ENCODE data around the gene NCKAP5. TPM values are rescaled to one million over a fixed set of nuclear protein-coding genes. Genes with fewer than 3 reads are reported as not detected.
A peak's percentile ranks its signal among the peaks of the same experiment; 100 is the strongest.

The NCKAP5 gene
- total RNA-seq, 5 donors from 2014 or later (not counting 1 experiment from before 2014, with no cell fraction given) = 0.06 TPM; not detected in 4

- CTCF ChIA-PET = no interaction called here
- H3K27ac Mint-ChIP-seq = no peak overlapping the region
- Histone ChIP-seq H3K36me3 (ENCODE audit: control insufficient read depth in 2 of 2, extremely low read depth in 1 of 2, insufficient read depth in 1 of 2, low read length in 1 of 2) (no peaks in the 10 kb centered on the region), H3K27me3 (replicated peaks in 1 of 2; ENCODE audit: control insufficient read depth in 2 of 2, extremely low read depth in 1 of 2, insufficient read depth in 2 of 2, low read length in 1 of 2) (peaks cover 6 to 33% of the 10 kb centered on the region in 2 experiments), H3K4me1 (ENCODE audit: control insufficient read depth in 1 of 2, extremely low read depth in 1 of 2, insufficient read depth in 2 of 2, low read length in 2 of 2) (no peaks in the 10 kb centered on the region), H3K27ac (ENCODE audit: low read length) (no peak overlapping the region), H3K4me3 (ENCODE audit: control insufficient read depth in 1 of 2, extremely low read depth in 1 of 2, low read length in 1 of 2) (no peak overlapping the region), H3K9me3 (no peaks in the 10 kb centered on the region)
- 14% methylated on average over 22 of the region's 23 CpGs for WGBS (ENCODE audit: insufficient coverage)
- H3K36me3 Mint-ChIP-seq = no peaks in the 10 kb centered on the region
- no peak for ATAC-seq (replicated peaks in 1 of 4)
- peaks cover 0 to 1% (median 0%) of the 10 kb centered on the region in 3 donors for H3K4me1 Mint-ChIP-seq
- H3K9me3 Mint-ChIP-seq = peaks cover 0 to 2% (median 0%) of the 10 kb centered on the region in 3 donors
- H3K27me3 Mint-ChIP-seq = peaks cover 25 to 28% of the 10 kb centered on the region in 2 donors
- POLR2A ChIA-PET = no interaction called here
- no peak overlapping the region for H3K4me3 Mint-ChIP-seq
- DNase-seq = no peak
These were observed 897.0 kb downstream of the NCKAP5 start for GRCh38 chr2:132671151-132671835.

GRCh38 chr2:132670496-132671150 lies 897.6 kb downstream of the NCKAP5 start:
- WGBS (ENCODE audit: insufficient coverage) = 6% methylated on average over 36 of the region's 44 CpGs
- Histone ChIP-seq H3K27ac (ENCODE audit: low read length) (no peak overlapping the region), H3K9me3 (no peaks in the 10 kb centered on the region), H3K4me3 (ENCODE audit: control insufficient read depth in 1 of 2, extremely low read depth in 1 of 2, low read length in 1 of 2) (no peak overlapping the region), H3K36me3 (ENCODE audit: control insufficient read depth in 2 of 2, extremely low read depth in 1 of 2, insufficient read depth in 1 of 2, low read length in 1 of 2) (no peaks in the 10 kb centered on the region), H3K4me1 (ENCODE audit: control insufficient read depth in 1 of 2, extremely low read depth in 1 of 2, insufficient read depth in 2 of 2, low read length in 2 of 2) (no peaks in the 10 kb centered on the region), H3K27me3 (replicated peaks in 1 of 2; ENCODE audit: control insufficient read depth in 2 of 2, extremely low read depth in 1 of 2, insufficient read depth in 2 of 2, low read length in 1 of 2) (peaks cover 6 to 33% of the 10 kb centered on the region in 2 experiments)
- DNase-seq = no peak
- peak in 1 of 4 experiments; percentile 24 for ATAC-seq (replicated peaks in 1 of 4)
- no peaks in the 10 kb centered on the region for H3K36me3 Mint-ChIP-seq
- POLR2A ChIA-PET = no interaction called here
- CTCF ChIA-PET = no interaction called here
- no peaks in the 10 kb centered on the region for H3K9me3 Mint-ChIP-seq
- peaks cover 25 to 28% of the 10 kb centered on the region in 2 donors for H3K27me3 Mint-ChIP-seq
- peaks cover 0 to 1% (median 0%) of the 10 kb centered on the region in 3 donors for H3K4me1 Mint-ChIP-seq
- no peak overlapping the region for H3K4me3 Mint-ChIP-seq
- no peak overlapping the region for H3K27ac Mint-ChIP-seq

GRCh38 chr2:132669908-132670495 lies 898.3 kb downstream of the NCKAP5 start, which contains the start of gene LYPD1:
LYPD1 (minus strand) TSS chr2:132670205; CDS start chr2:132669932, 273 bp downstream.
- H3K9me3 Mint-ChIP-seq = no peaks in the 10 kb centered on the region
- H3K27me3 ChIP-seq (replicated peaks in 1 of 2; ENCODE audit: control insufficient read depth in 2 of 2, extremely low read depth in 1 of 2, insufficient read depth in 2 of 2, low read length in 1 of 2) = peaks cover 6 to 33% of the 10 kb centered on the region in 2 experiments
- peaks cover 25 to 28% of the 10 kb centered on the region in 2 donors for H3K27me3 Mint-ChIP-seq
- no peaks in the 10 kb centered on the region for H3K4me1 ChIP-seq (ENCODE audit: control insufficient read depth in 1 of 2, extremely low read depth in 1 of 2, insufficient read depth in 2 of 2, low read length in 2 of 2)
- H3K36me3 ChIP-seq (ENCODE audit: control insufficient read depth in 2 of 2, extremely low read depth in 1 of 2, insufficient read depth in 1 of 2, low read length in 1 of 2) = no peaks in the 10 kb centered on the region
- H3K4me3 ChIP-seq (ENCODE audit: control insufficient read depth in 1 of 2, extremely low read depth in 1 of 2, low read length in 1 of 2) = no peak within 1 kb of the TSS
- no peak for DNase-seq
- peaks cover 0 to 1% (median 0%) of the 10 kb centered on the region in 3 donors for H3K4me1 Mint-ChIP-seq
- no peak within 1 kb of the TSS for H3K27ac ChIP-seq (ENCODE audit: low read length)
- WGBS (ENCODE audit: insufficient coverage) = 5% methylated on average over 34 of the region's 59 CpGs
- no peak within 1 kb of the TSS for H3K4me3 Mint-ChIP-seq
- ATAC-seq (replicated peaks in 1 of 4) = no peak
- no peak within 1 kb of the TSS for H3K27ac Mint-ChIP-seq
- H3K36me3 Mint-ChIP-seq = no peaks in the 10 kb centered on the region
- CTCF ChIA-PET = no interaction called here
- POLR2A ChIA-PET = no interaction called here
- no peaks in the 10 kb centered on the region for H3K9me3 ChIP-seq

- no peak overlapping the region for H3K27ac Mint-ChIP-seq
- H3K9me3 ChIP-seq = no peaks in the 10 kb centered on the region
- no peak overlapping the region for H3K4me3 ChIP-seq (ENCODE audit: control insufficient read depth in 1 of 2, extremely low read depth in 1 of 2, low read length in 1 of 2)
- H3K27ac ChIP-seq (ENCODE audit: low read length) = no peak overlapping the region
- H3K36me3 Mint-ChIP-seq = no peaks in the 10 kb centered on the region
- peaks cover 0 to 1% (median 0%) of the 10 kb centered on the region in 3 donors for H3K4me1 Mint-ChIP-seq
- POLR2A ChIA-PET = no interaction called here
- no peak for ATAC-seq (replicated peaks in 1 of 4)
- H3K27me3 ChIP-seq (replicated peaks in 1 of 2; ENCODE audit: control insufficient read depth in 2 of 2, extremely low read depth in 1 of 2, insufficient read depth in 2 of 2, low read length in 1 of 2) = peaks cover 6 to 33% of the 10 kb centered on the region in 2 experiments
- no peaks in the 10 kb centered on the region for H3K36me3 ChIP-seq (ENCODE audit: control insufficient read depth in 2 of 2, extremely low read depth in 1 of 2, insufficient read depth in 1 of 2, low read length in 1 of 2)
- no peak for DNase-seq
- 6% methylated on average over 80 of the region's 80 CpGs for WGBS (ENCODE audit: insufficient coverage)
- no peaks in the 10 kb centered on the region for H3K4me1 ChIP-seq (ENCODE audit: control insufficient read depth in 1 of 2, extremely low read depth in 1 of 2, insufficient read depth in 2 of 2, low read length in 2 of 2)
- H3K4me3 Mint-ChIP-seq = no peak overlapping the region
- peaks cover 21 to 28% of the 10 kb centered on the region in 2 donors for H3K27me3 Mint-ChIP-seq
- CTCF ChIA-PET = no interaction called here
- no peaks in the 10 kb centered on the region for H3K9me3 Mint-ChIP-seq
These were observed 899.0 kb downstream of the NCKAP5 start for GRCh38 chr2:132668987-132669907.

GRCh38 chr2:132668189-132668823 lies 900.0 kb downstream of the NCKAP5 start:
- DNase-seq (no peak), ATAC-seq (replicated peaks in 1 of 4) (no peak)
- ChIA-PET CTCF (no interaction called here), POLR2A (no interaction called here)
- H3K27me3 Mint-ChIP-seq = peaks cover 22 to 28% of the 10 kb centered on the region in 2 donors
- Histone ChIP-seq H3K4me3 (ENCODE audit: control insufficient read depth in 1 of 2, extremely low read depth in 1 of 2, low read length in 1 of 2) (no peak overlapping the region), H3K4me1 (ENCODE audit: control insufficient read depth in 1 of 2, extremely low read depth in 1 of 2, insufficient read depth in 2 of 2, low read length in 2 of 2) (no peaks in the 10 kb centered on the region), H3K27me3 (replicated peaks in 1 of 2; ENCODE audit: control insufficient read depth in 2 of 2, extremely low read depth in 1 of 2, insufficient read depth in 2 of 2, low read length in 1 of 2) (peaks cover 6 to 33% of the 10 kb centered on the region in 2 experiments), H3K27ac (ENCODE audit: low read length) (no peak overlapping the region), H3K9me3 (no peaks in the 10 kb centered on the region), H3K36me3 (ENCODE audit: control insufficient read depth in 2 of 2, extremely low read depth in 1 of 2, insufficient read depth in 1 of 2, low read length in 1 of 2) (no peaks in the 10 kb centered on the region)
- no peak overlapping the region for H3K4me3 Mint-ChIP-seq
- H3K36me3 Mint-ChIP-seq = no peaks in the 10 kb centered on the region
- no peaks in the 10 kb centered on the region for H3K9me3 Mint-ChIP-seq
- H3K4me1 Mint-ChIP-seq = peaks cover 0 to 1% (median 0%) of the 10 kb centered on the region in 3 donors
- H3K27ac Mint-ChIP-seq = no peak overlapping the region
- 7% methylated on average over 16 of the region's 25 CpGs for WGBS (ENCODE audit: insufficient coverage)

Measured in T-cell (primary cell).